Right kidney (tissue), 1 donor: ENCODE data around the gene NME1.
"Not testable (repeated sequence)": the region's sequence is repeated elsewhere in the genome, so short reads cannot be mapped to it uniquely, and the experiment has no call there.

ENCODE experiments used
- DNase-seq: peaks from one replicate; pipeline ENCODE4 v3.0.0-alpha.2; 2016

NME1 gene

GRCh38 chr17:51142597-51142996 is 10.8 kb upstream of the NME1 start:
- DNase-seq: no peak

- peak; percentile 16 for DNase-seq
These were observed 8.9 kb upstream of the NME1 start for GRCh38 chr17:51144266-51145022.

- no peak for DNase-seq
These were observed 5.7 kb upstream of the NME1 start for GRCh38 chr17:51147650-51148049.

- no peak for DNase-seq
These were observed 4.2 kb upstream of the NME1 start for GRCh38 chr17:51149163-51149562.

- no peak for DNase-seq
These were observed 2.4 kb upstream of the NME1 start for GRCh38 chr17:51150932-51151331.

- DNase-seq: no peak
These were observed 571 bp upstream of the NME1 start for GRCh38 chr17:51152766-51153209.

GRCh38 chr17:51154176-51154575 is 817 bp downstream of the NME1 start:
- no peak for DNase-seq

- DNase-seq: no peak
These were observed 2.1 kb downstream of the NME1 start for GRCh38 chr17:51155416-51155815.

GRCh38 chr17:51159604-51160003 is 6.2 kb downstream of the NME1 start:
- no peak for DNase-seq

- no peak for DNase-seq
These were observed 8.2 kb downstream of the NME1 start for GRCh38 chr17:51161541-51161940.

GRCh38 chr17:51164911-51165679 is 11.7 kb downstream of the NME1 start:
- peak; percentile 26 for DNase-seq

GRCh38 chr17:51165680-51166197 is 12.4 kb downstream of the NME1 start:
- peak; percentile 86 for DNase-seq

- DNase-seq: peak; percentile 92
These were observed 13.0 kb downstream of the NME1 start, which contains the start of gene NME2 for GRCh38 chr17:51166198-51166986. NME2 (plus strand) TSS chr17:51166411; CDS start chr17:51166831, 420 bp downstream.

GRCh38 chr17:51166987-51167931 is 13.9 kb downstream of the NME1 start:
- DNase-seq: no peak

GRCh38 chr17:51169340-51169739 is 16.0 kb downstream of the NME1 start:
- no peak for DNase-seq

- DNase-seq: no peak
These were observed 17.4 kb downstream of the NME1 start for GRCh38 chr17:51170736-51171135.

- not testable (repeated sequence) for DNase-seq
These were observed 18.7 kb downstream of the NME1 start for GRCh38 chr17:51172030-51172429.

GRCh38 chr17:51180486-51180885 is 27.1 kb downstream of the NME1 start:
- no peak for DNase-seq

- DNase-seq: no peak
These were observed 30.8 kb downstream of the NME1 start for GRCh38 chr17:51184124-51184523.

GRCh38 chr17:51185763-51186332 is 32.5 kb downstream of the NME1 start:
- no peak for DNase-seq

GRCh38 chr17:51188271-51188833 is 35.0 kb downstream of the NME1 start:
- no peak for DNase-seq
